ENCODE results near the gene PTPRK.

DNA sequence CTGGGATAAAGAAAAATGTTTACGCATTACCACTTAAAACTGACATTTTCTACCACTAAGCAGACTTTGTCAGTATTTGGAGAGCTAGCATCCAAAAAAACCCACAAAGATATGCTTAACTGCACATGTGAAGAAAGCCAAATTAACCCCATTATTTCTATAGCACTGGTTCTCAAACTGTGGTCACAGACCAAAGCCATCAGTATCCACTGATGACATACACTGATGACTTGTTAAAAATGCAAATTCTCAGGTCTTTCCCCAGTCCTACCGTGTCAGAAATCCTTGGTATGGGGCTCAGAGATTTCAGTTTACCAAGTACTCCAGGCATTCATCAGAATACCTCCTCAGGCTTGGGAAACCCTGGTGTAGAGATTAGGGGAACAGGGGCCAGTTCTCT, 230.2 kb downstream of the PTPRK start:
- TF ChIP-seq KDM1A (IDR thresholded peaks at IDR 0.05; ENCODE audit: borderline replicate concordance, low read length) (no peak), EZH2 (IDR thresholded peaks at IDR 0.05; ENCODE audit: low read depth, low read length, severe bottlenecking) (no peak)
- TF ChIP-seq, protein P1, sequence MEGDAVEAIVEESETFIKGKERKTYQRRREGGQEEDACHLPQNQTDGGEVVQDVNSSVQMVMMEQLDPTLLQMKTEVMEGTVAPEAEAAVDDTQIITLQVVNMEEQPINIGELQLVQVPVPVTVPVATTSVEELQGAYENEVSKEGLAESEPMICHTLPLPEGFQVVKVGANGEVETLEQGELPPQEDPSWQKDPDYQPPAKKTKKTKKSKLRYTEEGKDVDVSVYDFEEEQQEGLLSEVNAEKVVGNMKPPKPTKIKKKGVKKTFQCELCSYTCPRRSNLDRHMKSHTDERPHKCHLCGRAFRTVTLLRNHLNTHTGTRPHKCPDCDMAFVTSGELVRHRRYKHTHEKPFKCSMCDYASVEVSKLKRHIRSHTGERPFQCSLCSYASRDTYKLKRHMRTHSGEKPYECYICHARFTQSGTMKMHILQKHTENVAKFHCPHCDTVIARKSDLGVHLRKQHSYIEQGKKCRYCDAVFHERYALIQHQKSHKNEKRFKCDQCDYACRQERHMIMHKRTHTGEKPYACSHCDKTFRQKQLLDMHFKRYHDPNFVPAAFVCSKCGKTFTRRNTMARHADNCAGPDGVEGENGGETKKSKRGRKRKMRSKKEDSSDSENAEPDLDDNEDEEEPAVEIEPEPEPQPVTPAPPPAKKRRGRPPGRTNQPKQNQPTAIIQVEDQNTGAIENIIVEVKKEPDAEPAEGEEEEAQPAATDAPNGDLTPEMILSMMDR (IDR thresholded peaks at IDR 0.05; ENCODE audit: control extremely low read depth in 1 of 3, insufficient read depth in 1 of 3, low read depth in 1 of 3, low read length in 3 of 3) = no peak
